K562 (cell line): Measurements from ENCODE around the gene SLX4IP. TPM values are rescaled to one million over a fixed set of nuclear protein-coding genes. Genes with fewer than 3 reads are reported as not detected.

Source experiments
- ATAC-seq: fragments of 200-7000 bp; cut with Tn5 transposase; 3 replicates; pipeline ENCODE4 v1.9.1; 2020; ENCODE audit warnings: moderate library complexity
- BruUV-seq: library from RNA; stranded (reverse); fragments of 400-500 nt; replicated peaks from 2 replicates; lab custom pipeline; 2021; lab: Mats Ljungman, UMichigan
- CTCF ChIA-PET: fragments of 300-600 bp; formaldehyde crosslinking; extraction: SDS; loops from one replicate; lab custom pipeline; 2021; ENCODE audit warnings: low intra/inter-chr PET ratio; lab: Yijun Ruan, JAX
- POLR2A ChIA-PET: fragments of 300-600, 350-650 bp; sonication (Branson Sonifier 250); formaldehyde crosslinking; extraction: SDS; loops from one replicate; lab custom pipeline; 2021; ENCODE audit warnings: antibody characterized with exemption, inconsistent platforms; lab: Yijun Ruan, JAX
- DNase-seq, 4 experiments: peaks; one replicate each; pipeline versions ENCODE4 v3.0.0 to v3.0.0-alpha.2; 2011 to 2018; ENCODE audit warnings: low spot score in 3 of 4, mixed read lengths in 3 of 4; ENCODE audit errors: extremely low read depth in 1 of 4
- FAIRE-seq: peaks from 2 replicates; lab custom pipeline; 2011; peaks lifted over from hg19 to GRCh38; lab: Jason Lieb, UNC
- H2AFZ ChIP-seq: 2 replicates; pipeline ENCODE4 v1.6.0; 2011; ENCODE audit warnings: low read depth, low read length, control low read depth, inconsistent platforms
- H3K27ac ChIP-seq: fragments of 200-600 bp; 3 replicates; pipeline ENCODE4 v1.8.0; 2011; ENCODE audit warnings: low read depth, mild to moderate bottlenecking, control low read depth, inconsistent platforms, low read length, moderate library complexity, mixed read lengths; ENCODE audit errors: extremely low read depth
- H3K27me3 ChIP-seq, 2 experiments: fragments of 300-600 bp in 1 of 2; 2 replicates in 1 of 2; 3 replicates in 1 of 2; pipeline versions ENCODE4 v1.6.0 to v1.8.0; 2011; ENCODE audit warnings: inconsistent platforms in 2 of 2, low read length in 2 of 2, mild to moderate bottlenecking in 1 of 2, mixed read lengths in 1 of 2, moderate library complexity in 1 of 2; ENCODE audit not compliant: control insufficient read depth in 2 of 2, insufficient read depth in 2 of 2
- H3K36me3 ChIP-seq: fragments of 300-600 bp; 3 replicates; pipeline ENCODE4 v1.8.0; 2011; ENCODE audit warnings: mild to moderate bottlenecking, low read length, inconsistent platforms; ENCODE audit not compliant: control insufficient read depth, insufficient read depth
- H3K4me1 ChIP-seq, 2 experiments: fragments of 200-600 bp in 1 of 2; replicated peaks in 1 of 2; 2 replicates in 1 of 2; 3 replicates in 1 of 2; pipeline versions ENCODE4 v1.5.1 to v1.8.0; 2011; ENCODE audit warnings: inconsistent platforms in 2 of 2, low read length in 2 of 2, mild to moderate bottlenecking in 1 of 2, mixed read lengths in 1 of 2, moderate library complexity in 1 of 2; ENCODE audit not compliant: control insufficient read depth in 2 of 2, insufficient read depth in 2 of 2
- H3K4me2 ChIP-seq: 2 replicates; pipeline ENCODE4 v1.6.1; 2011; ENCODE audit warnings: low read length, control low read depth, inconsistent platforms, mixed read lengths; ENCODE audit not compliant: insufficient read depth
- H3K4me3 ChIP-seq: fragments of 200-600 bp; sonication (generic), shearing (Covaris generic); 2 replicates; pipeline ENCODE4 v1.5.1; 2016; ENCODE audit warnings: control low read depth, inconsistent platforms
- H3K79me2 ChIP-seq: fragments of 200-600 bp; 3 replicates; pipeline ENCODE4 v1.8.0; 2011; ENCODE audit warnings: low read length, inconsistent platforms; ENCODE audit not compliant: control insufficient read depth, insufficient read depth
- H3K9ac ChIP-seq, 2 experiments: 2 replicates each; pipeline versions ENCODE4 v1.6.0 to v1.6.1; 2011; ENCODE audit warnings: low read depth in 2 of 2, low read length in 2 of 2, control low read depth in 1 of 2, inconsistent platforms in 1 of 2, mild to moderate bottlenecking in 1 of 2, mixed read lengths in 1 of 2; ENCODE audit not compliant: insufficient read depth in 1 of 2
- H3K9me1 ChIP-seq: one replicate; pipeline ENCODE4 v1.6.0; 2011; ENCODE audit warnings: inconsistent platforms, mild to moderate bottlenecking, low read length, moderate library complexity; ENCODE audit not compliant: control insufficient read depth, insufficient read depth
- H3K9me3 ChIP-seq: replicated peaks from 2 replicates; pipeline ENCODE4 v1.5.1; 2011; ENCODE audit warnings: low read depth, low read length, inconsistent platforms; ENCODE audit not compliant: control insufficient read depth, insufficient read depth
- H4K20me1 ChIP-seq: replicated peaks from 2 replicates; pipeline ENCODE4 v1.6.1; 2011; ENCODE audit warnings: low read length, inconsistent platforms, mixed read lengths; ENCODE audit not compliant: control insufficient read depth, insufficient read depth
- BMI1 ChIP-seq: fragments of 150-350 bp; IDR thresholded peaks from 2 replicates; pipeline ENCODE4 v1.6.1; 2014; ENCODE audit warnings: low read length
- CREM ChIP-seq: IDR thresholded peaks from 2 replicates; pipeline ENCODE4 v1.6.1; 2014; ENCODE audit warnings: antibody characterized with exemption, low read depth
- ETV6 ChIP-seq, 3 experiments: fragments of 150-350 bp in 1 of 3; sonication (generic) in 1 of 3; formaldehyde crosslinking in 1 of 3; IDR thresholded peaks; 2 replicates each; pipeline versions ENCODE4 v1.6.1 to v1.8.0; 2014 to 2022; ENCODE audit warnings: borderline replicate concordance in 2 of 3, low read depth in 2 of 3, antibody characterized with exemption in 1 of 3, low read length in 1 of 3, mild to moderate bottlenecking in 1 of 3, missing genetic modification reagents in 1 of 3
- FOXP4 ChIP-seq: sonication (generic); formaldehyde crosslinking; IDR thresholded peaks from 2 replicates; pipeline ENCODE4 v1.8.0; 2022; ENCODE audit warnings: mild to moderate bottlenecking, missing genetic modification reagents, borderline replicate concordance
- HDAC3 ChIP-seq: fragments of 450-650 bp; IDR thresholded peaks from 2 replicates; pipeline ENCODE4 v1.6.1; 2018; ENCODE audit warnings: borderline replicate concordance, mild to moderate bottlenecking, moderate library complexity; ENCODE audit not compliant: partially characterized antibody
- ZFP30 ChIP-seq: fragments of 250-450 bp; sonication (Bioruptor Pico); IDR thresholded peaks from 2 replicates; pipeline ENCODE4 v1.8.0; 2022; ENCODE audit warnings: moderate library complexity, mild to moderate bottlenecking, inconsistent platforms, borderline replicate concordance
- ZMIZ1 ChIP-seq, 2 experiments: fragments of 150-350 bp in 1 of 2; IDR thresholded peaks; 2 replicates each; pipeline ENCODE4 v1.6.1; 2012 to 2016; ENCODE audit warnings: low read depth in 2 of 2, low read length in 2 of 2, mild to moderate bottlenecking in 1 of 2, moderate library complexity in 1 of 2
- ZNF384 ChIP-seq: IDR thresholded peaks from 2 replicates; pipeline ENCODE4 v1.6.1; 2012; ENCODE audit warnings: low read depth, low read length, improper control_type of control experiment
- ZNF584 ChIP-seq: fragments of 200-800 bp; sonication (Bioruptor generic); IDR thresholded peaks from 2 replicates; pipeline ENCODE4 v1.6.1; 2016; ENCODE audit warnings: low read depth, mild to moderate bottlenecking, missing genetic modification characterization, missing compliant biosample characterization
- WGBS: fragments of 100-300 bp; shearing (Covaris generic); methylation state at CpG from one replicate; pipeline ENCODE4 v1.1.6; 2016; ENCODE audit warnings: low coverage, mixed read lengths; ENCODE audit not compliant: insufficient coverage; ENCODE audit errors: missing lambda C conversion rate; 5-methylcytosine and 5-hydroxymethylcytosine counted together
- in situ Hi-C: fragments of 300-500 bp; cut with MboI; formaldehyde crosslinking; loops from 4 replicates; pipeline ENCODE4 v1.15.0; 2018; ENCODE audit warnings: inconsistent platforms, mixed read lengths
- intact Hi-C: fragments of 100-400 bp; cut with micrococcal nuclease; formaldehyde crosslinking; loops from 2 replicates; pipeline ENCODE4 v1.14.2; 2022
- polyA plus RNA-seq, 8 experiments: library from polyadenylated mRNA; depleted of rRNA in 4 of 8; stranded (reverse) in 5 of 8; unstranded in 3 of 8; fragments of >200 nt; fragmentation: Nextera tagmentation in 2 of 8; fragmentation: Illumina TruSeq in 1 of 8; extraction: Ambion mirVana in 2 of 8; extraction: Trizol in 1 of 8; gene quantifications; 2 replicates each; pipeline versions ENCODE4 v1.2.1 to v1.2.3, GENCODE V29; 2011 to 2014; ENCODE audit warnings: inconsistent platforms in 1 of 8, missing spikeins in 1 of 8
- total RNA-seq, 7 experiments: library from RNA; depleted of rRNA in 6 of 7; stranded (reverse); fragments of >200 nt in 6 of 7; fragmentation: Illumina TruSeq in 2 of 7; extraction: Trizol in 2 of 7; gene quantifications; 2 replicates each; pipeline versions ENCODE4 v1.2.1 to v1.2.3, GENCODE V29; 2011 to 2021; ENCODE audit warnings: low replicate concordance in 1 of 7

The SLX4IP gene
- total and polyA plus RNA-seq, 9 of the 15 experiments (the other 6 are each of a cell fraction or from before 2014, with no cell fraction given) = 1.5 to 5.9 (median 3.5) TPM

GRCh38 chr20:10509376-10509775 lies 74.3 kb downstream of the SLX4IP start:
- TF ChIP-seq CREM = no peak
- TF ChIP-seq ZNF584 (CRISPR knock-in tag) = no peak
- no peak for TF ChIP-seq HDAC3
- TF ChIP-seq FOXP4 (CRISPR knock-in tag) = no peak
- TF ChIP-seq ZMIZ1 (IDR thresholded peaks at IDR 0.05; ENCODE audit: low read depth in 2 of 2, low read length in 2 of 2) = no peak
- TF ChIP-seq ZNF384 = no peak
- no peak for TF ChIP-seq ETV6 (IDR thresholded peaks at IDR 0.05; ENCODE audit: borderline replicate concordance in 1 of 2, low read depth in 2 of 2, low read length in 1 of 2)
- TF ChIP-seq ETV6 (CRISPR knock-in tag; IDR thresholded peaks at IDR 0.05; ENCODE audit: borderline replicate concordance) = no peak
- TF ChIP-seq BMI1 = no peak
- TF ChIP-seq ZFP30 (CRISPR knock-in tag) = no peak
- H3K27ac ChIP-seq = peak overlapping the region; percentile 59; the same call in 2 of the 3 replicates
- ATAC-seq (no peak), DNase-seq (no peak), FAIRE-seq (no peak)
- H3K79me2 ChIP-seq = peaks cover 29% of the 10 kb centered on the region; the same call in 2 of the 3 replicates
- BruUV-seq = no TSS peak
- H3K4me1 ChIP-seq = peaks cover 15 to 53% of the 10 kb centered on the region in 2 experiments; a peak in 4 of 5 replicates
- ChIA-PET POLR2A (no interaction called here), CTCF (no interaction called here)
- no peak overlapping the region for H3K9ac ChIP-seq
- intact Hi-C loops (no loop called here), in situ Hi-C loops (no loop called here)
- no peaks in the 10 kb centered on the region for H4K20me1 ChIP-seq
- H3K36me3 ChIP-seq = no peaks in the 10 kb centered on the region
- no peaks in the 10 kb centered on the region for H3K9me1 ChIP-seq
- H2AFZ ChIP-seq = no peak overlapping the region
- H3K4me3 ChIP-seq = no peak overlapping the region
- no peaks in the 10 kb centered on the region for H3K9me3 ChIP-seq
- no peak overlapping the region for H3K4me2 ChIP-seq
- WGBS = 76% methylated on average over 5 of the region's 6 CpGs
- H3K27me3 ChIP-seq = no peaks in the 10 kb centered on the region
